GM21515 (cell line): ENCODE measurements around the gene TTC7B.

Source experiments
- ATAC-seq: cut with Tn5 transposase; IDR thresholded peaks from one replicate; pipeline ENCODE4 v1.9.1; 2021; ENCODE audit not compliant: unreplicated experiment

Gene TTC7B

GRCh38 chr14:90625445-90625844 is 190.8 kb downstream of the TTC7B start:
- no peak for ATAC-seq

- no peak for ATAC-seq
These were observed 191.4 kb downstream of the TTC7B start for GRCh38 chr14:90624732-90625400.

- no peak for ATAC-seq
These were observed 192.0 kb downstream of the TTC7B start for GRCh38 chr14:90624227-90624626.

- no peak for ATAC-seq
These were observed 195.0 kb downstream of the TTC7B start for GRCh38 chr14:90621201-90621600.

- no peak for ATAC-seq
These were observed 195.6 kb downstream of the TTC7B start for GRCh38 chr14:90620568-90621077.

GRCh38 chr14:90619911-90620310 is 196.3 kb downstream of the TTC7B start:
- no peak for ATAC-seq

- ATAC-seq = no peak
These were observed 198.3 kb downstream of the TTC7B start for GRCh38 chr14:90617961-90618360.

GRCh38 chr14:90616881-90617280 is 199.3 kb downstream of the TTC7B start:
- no peak for ATAC-seq

GRCh38 chr14:90616313-90616712 is 199.9 kb downstream of the TTC7B start:
- no peak for ATAC-seq

- ATAC-seq = no peak
These were observed 200.6 kb downstream of the TTC7B start for GRCh38 chr14:90615517-90616060.

- no peak for ATAC-seq
These were observed 201.3 kb downstream of the TTC7B start for GRCh38 chr14:90614696-90615516.

GRCh38 chr14:90613997-90614396 is 202.2 kb downstream of the TTC7B start:
- ATAC-seq = no peak

- ATAC-seq = no peak
These were observed 202.8 kb downstream of the TTC7B start for GRCh38 chr14:90613453-90613852.

GRCh38 chr14:90612801-90613200 is 203.4 kb downstream of the TTC7B start:
- ATAC-seq = no peak

GRCh38 chr14:90611936-90612335 is 204.3 kb downstream of the TTC7B start:
- ATAC-seq = no peak

GRCh38 chr14:90611501-90611900 is 204.7 kb downstream of the TTC7B start:
- no peak for ATAC-seq

GRCh38 chr14:90610346-90611040 is 205.7 kb downstream of the TTC7B start:
- ATAC-seq = no peak

GRCh38 chr14:90609376-90609775 is 206.9 kb downstream of the TTC7B start:
- no peak for ATAC-seq

- no peak for ATAC-seq
These were observed 207.3 kb downstream of the TTC7B start for GRCh38 chr14:90608929-90609341.

GRCh38 chr14:90608281-90608680 is 207.9 kb downstream of the TTC7B start:
- ATAC-seq = no peak

- no peak for ATAC-seq
These were observed 209.1 kb downstream of the TTC7B start for GRCh38 chr14:90607141-90607540.
